ENCODE results near the gene SLC25A38. TPM values are rescaled to one million over a fixed set of nuclear protein-coding genes. Genes with fewer than 3 reads are reported as not detected.
A peak's percentile ranks its signal among the peaks of the same experiment; 100 is the strongest.
"Not testable (repeated sequence)": the region's sequence is repeated elsewhere in the genome, so short reads cannot be mapped to it uniquely, and the experiment has no call there.

SLC25A38 gene
- total RNA-seq, 4 donors from 2014 or later, result 43.8 to 51.2 (median 48.2) TPM

- no peak for ATAC-seq
- no peaks in the 10 kb centered on the region for H3K9me3 ChIP-seq
- TF ChIP-seq, protein P1, sequence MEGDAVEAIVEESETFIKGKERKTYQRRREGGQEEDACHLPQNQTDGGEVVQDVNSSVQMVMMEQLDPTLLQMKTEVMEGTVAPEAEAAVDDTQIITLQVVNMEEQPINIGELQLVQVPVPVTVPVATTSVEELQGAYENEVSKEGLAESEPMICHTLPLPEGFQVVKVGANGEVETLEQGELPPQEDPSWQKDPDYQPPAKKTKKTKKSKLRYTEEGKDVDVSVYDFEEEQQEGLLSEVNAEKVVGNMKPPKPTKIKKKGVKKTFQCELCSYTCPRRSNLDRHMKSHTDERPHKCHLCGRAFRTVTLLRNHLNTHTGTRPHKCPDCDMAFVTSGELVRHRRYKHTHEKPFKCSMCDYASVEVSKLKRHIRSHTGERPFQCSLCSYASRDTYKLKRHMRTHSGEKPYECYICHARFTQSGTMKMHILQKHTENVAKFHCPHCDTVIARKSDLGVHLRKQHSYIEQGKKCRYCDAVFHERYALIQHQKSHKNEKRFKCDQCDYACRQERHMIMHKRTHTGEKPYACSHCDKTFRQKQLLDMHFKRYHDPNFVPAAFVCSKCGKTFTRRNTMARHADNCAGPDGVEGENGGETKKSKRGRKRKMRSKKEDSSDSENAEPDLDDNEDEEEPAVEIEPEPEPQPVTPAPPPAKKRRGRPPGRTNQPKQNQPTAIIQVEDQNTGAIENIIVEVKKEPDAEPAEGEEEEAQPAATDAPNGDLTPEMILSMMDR (IDR thresholded peaks at IDR 0.05 in 4 of 5, conservative IDR thresholded peaks at IDR 0.05 in 1 of 5), result no peak
- no peak for TF ChIP-seq POLR2A (IDR thresholded peaks at IDR 0.05)
- peaks cover 11 to 17% of the 10 kb centered on the region in 2 donors for H3K4me1 ChIP-seq
- H3K4me3 ChIP-seq, result no peak overlapping the region
- intact Hi-C loops (cut with DNase I; ENCODE audit: low total_unique reads), result no loop called here
- no peak for DNase-seq
- H3K27ac ChIP-seq, result no peak overlapping the region
- H3K36me3 ChIP-seq, result peaks cover 0 to 62% of the 10 kb centered on the region in 2 donors
- H3K27me3 ChIP-seq, result no peaks in the 10 kb centered on the region
- in situ Hi-C loops (cut with MboI; ENCODE audit: low sequenced_read_pairs in 4 of 4), result loop anchor here in 1 of 4 donors (25.0 kb wide), 1 partner anchor 900 kb away; the partner anchor contains the start of gene EIF1B
Measured at GRCh38 chr3:39412668-39413260, 29.6 kb downstream of the SLC25A38 start.

DNA sequence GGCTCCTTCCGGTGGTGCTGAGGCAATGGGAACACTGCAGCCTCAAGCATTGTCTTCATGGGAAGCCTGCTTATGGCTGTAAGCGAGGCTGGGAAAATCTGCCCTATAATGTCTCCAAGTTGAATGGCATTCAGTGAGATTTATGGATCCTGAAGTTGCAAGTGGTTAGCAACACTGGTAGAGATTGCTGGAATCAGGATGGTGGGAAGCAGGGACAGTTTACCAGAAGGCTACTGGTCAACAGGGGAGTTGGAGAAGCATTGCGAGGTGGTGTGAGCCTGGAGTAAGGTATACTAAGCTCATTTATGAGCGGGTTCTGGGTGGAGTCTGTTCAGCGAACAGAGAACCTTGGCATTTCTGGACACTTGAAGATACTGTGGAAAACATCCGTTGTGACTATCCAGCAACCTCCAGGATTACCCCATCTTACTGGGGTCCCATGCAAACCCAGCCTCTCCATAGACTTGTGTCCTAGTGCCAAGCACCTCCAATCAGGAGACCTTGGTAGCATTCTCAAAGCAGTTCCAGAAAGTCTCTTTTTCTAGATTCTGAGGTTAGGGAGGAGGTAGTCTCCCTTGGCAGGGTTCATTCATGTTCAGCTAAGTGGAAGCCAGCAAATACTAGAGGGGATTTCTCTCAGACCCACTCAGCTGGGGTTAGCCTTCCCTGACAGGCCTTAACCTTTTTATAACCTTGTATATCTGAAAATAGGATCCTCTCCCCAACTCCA, 30.7 kb downstream of the SLC25A38 start:
- H3K9me3 ChIP-seq, result no peaks in the 10 kb centered on the region
- H3K36me3 ChIP-seq, result peaks cover 0 to 51% of the 10 kb centered on the region in 2 donors
- no peak for TF ChIP-seq POLR2A (IDR thresholded peaks at IDR 0.05)
- no peak for DNase-seq
- H3K27ac ChIP-seq, result peak overlapping the region in 1 of 4 donors; percentile 31
- in situ Hi-C loops (cut with MboI; ENCODE audit: low sequenced_read_pairs in 4 of 4), result loop anchor here in 1 of 4 donors (25.0 kb wide), 1 partner anchor 898 kb away; the partner anchor contains the start of gene EIF1B
- intact Hi-C loops (cut with DNase I; ENCODE audit: low total_unique reads), result no loop called here
- peaks cover 8 to 13% of the 10 kb centered on the region in 2 donors for H3K4me1 ChIP-seq
- no peak for ATAC-seq
- no peak overlapping the region for H3K4me3 ChIP-seq
- H3K27me3 ChIP-seq, result no peaks in the 10 kb centered on the region

GRCh38 chr3:39414421-39414907, 31.3 kb downstream of the SLC25A38 start:
- H3K36me3 ChIP-seq, result peaks cover 0 to 48% of the 10 kb centered on the region in 2 donors
- in situ Hi-C loops (cut with MboI; ENCODE audit: low sequenced_read_pairs in 4 of 4) (loop anchor here in 1 of 4 donors (25.0 kb wide), 1 partner anchor 898 kb away; the partner anchor contains the start of gene EIF1B), intact Hi-C loops (cut with DNase I; ENCODE audit: low total_unique reads) (no loop called here)
- H3K27me3 ChIP-seq, result no peaks in the 10 kb centered on the region
- H3K9me3 ChIP-seq, result no peaks in the 10 kb centered on the region
- no peak overlapping the region for H3K4me3 ChIP-seq
- TF ChIP-seq, protein P1 (IDR thresholded peaks at IDR 0.05 in 4 of 5, conservative IDR thresholded peaks at IDR 0.05 in 1 of 5), result no peak
- no peak for TF ChIP-seq POLR2A (IDR thresholded peaks at IDR 0.05)
- DNase-seq (peak in 1 of 2 donors; percentile 24), ATAC-seq (peak; percentile 17 to 28)
- peaks cover 3 to 9% of the 10 kb centered on the region in 2 donors for H3K4me1 ChIP-seq
- peak overlapping the region in 2 of 4 donors; percentile 7 to 31 for H3K27ac ChIP-seq

GRCh38 chr3:39415302-39415701, 32.1 kb downstream of the SLC25A38 start:
- H3K4me1 ChIP-seq; H3K27me3 ChIP-seq; H3K4me3 ChIP-seq; intact Hi-C loops (cut with DNase I; ENCODE audit: low total_unique reads); DNase-seq; H3K9me3 ChIP-seq; H3K27ac ChIP-seq; ATAC-seq: not testable (repeated sequence)
- H3K36me3 ChIP-seq, result peaks cover 0 to 40% of the 10 kb centered on the region in 2 donors
- in situ Hi-C loops (cut with MboI; ENCODE audit: low sequenced_read_pairs in 4 of 4), result loop anchor here in 1 of 4 donors (25.0 kb wide), 1 partner anchor 897 kb away; the partner anchor contains the start of gene EIF1B

GRCh38 chr3:39415983-39416382, 32.8 kb downstream of the SLC25A38 start:
- Histone ChIP-seq H3K4me1 (peaks cover 0 to 5% of the 10 kb centered on the region in 2 donors), H3K9me3 (no peaks in the 10 kb centered on the region), H3K4me3 (no peak overlapping the region), H3K27ac (no peak overlapping the region), H3K27me3 (no peaks in the 10 kb centered on the region), H3K36me3 (peaks cover 0 to 33% of the 10 kb centered on the region in 2 donors)
- intact Hi-C loops (cut with DNase I; ENCODE audit: low total_unique reads) (no loop called here), in situ Hi-C loops (cut with MboI; ENCODE audit: low sequenced_read_pairs in 4 of 4) (loop anchor here in 1 of 4 donors (25.0 kb wide), 1 partner anchor 896 kb away; the partner anchor contains the start of gene EIF1B)
- no peak for TF ChIP-seq POLR2A (IDR thresholded peaks at IDR 0.05)
- TF ChIP-seq, protein P1 (IDR thresholded peaks at IDR 0.05 in 4 of 5, conservative IDR thresholded peaks at IDR 0.05 in 1 of 5), result no peak
- ATAC-seq (no peak), DNase-seq (no peak)

- H3K9me3 ChIP-seq; intact Hi-C loops (cut with DNase I; ENCODE audit: low total_unique reads); H3K4me3 ChIP-seq; ATAC-seq; DNase-seq; H3K27me3 ChIP-seq; H3K4me1 ChIP-seq; H3K27ac ChIP-seq: not testable (repeated sequence)
- in situ Hi-C loops (cut with MboI; ENCODE audit: low sequenced_read_pairs in 4 of 4), result loop anchor here in 1 of 4 donors (25.0 kb wide), 1 partner anchor 895 kb away; the partner anchor contains the start of gene EIF1B
- H3K36me3 ChIP-seq, result peaks cover 0 to 23% of the 10 kb centered on the region in 2 donors
Measured at GRCh38 chr3:39416998-39417397, 33.8 kb downstream of the SLC25A38 start.

DNA sequence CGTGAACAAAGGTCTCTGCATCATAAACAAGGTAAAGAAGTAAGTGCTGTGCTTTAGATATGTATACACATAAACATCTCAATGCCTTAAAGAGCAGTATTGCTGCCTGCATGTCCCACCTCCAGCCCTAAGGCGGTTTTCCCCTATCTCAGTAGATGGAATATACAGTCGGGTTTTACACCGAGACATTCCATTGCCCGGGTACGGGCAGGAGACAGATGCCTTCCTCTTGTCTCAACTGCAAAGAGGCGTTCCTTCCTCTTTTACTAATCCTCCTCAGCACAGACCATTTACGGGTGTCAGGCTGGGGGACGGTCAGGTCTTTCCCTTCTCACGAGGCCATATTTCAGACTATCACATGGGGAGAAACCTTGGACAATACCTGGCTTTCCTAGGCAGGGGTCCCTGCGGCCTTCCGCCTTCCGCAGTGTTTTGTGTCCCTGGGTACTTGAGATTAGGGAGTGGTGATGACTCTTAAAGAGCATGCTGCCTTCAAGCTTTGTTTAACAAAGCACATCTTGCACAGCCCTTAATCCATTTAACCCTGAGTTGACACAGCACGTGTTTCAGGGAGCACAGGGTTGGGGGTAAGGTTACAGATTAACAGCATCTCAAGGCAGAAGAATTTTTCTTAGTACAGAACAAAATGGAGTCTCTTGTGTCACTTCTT, 35.5 kb downstream of the SLC25A38 start:
- H3K27ac ChIP-seq; H3K27me3 ChIP-seq; H3K9me3 ChIP-seq; intact Hi-C loops (cut with DNase I; ENCODE audit: low total_unique reads); H3K4me3 ChIP-seq; H3K36me3 ChIP-seq; ATAC-seq; H3K4me1 ChIP-seq; DNase-seq: not testable (repeated sequence)
- in situ Hi-C loops (cut with MboI; ENCODE audit: low sequenced_read_pairs in 4 of 4), result loop anchor here in 1 of 4 donors (25.0 kb wide), 1 partner anchor 894 kb away; the partner anchor contains the start of gene EIF1B

Measured in gastrocnemius medialis (tissue), 4 donors.